GM23338 (cell line): ENCODE measurements around the gene FKBP5. TPM values are rescaled to one million over a fixed set of nuclear protein-coding genes. Genes with fewer than 3 reads are reported as not detected.

ENCODE experiments used
- ATAC-seq: fragments of 200-7000 bp; cut with Tn5 transposase; 3 replicates; pipeline ENCODE4 v1.9.1; 2020
- DNase-seq: peaks from one replicate; pipeline ENCODE4 v3.0.0-alpha.2; 2015; ENCODE audit warnings: low spot score
- H2AFZ ChIP-seq: fragments of 200-600 bp; sonication (generic); 2 replicates; pipeline ENCODE4 v1.8.0; 2016; ENCODE audit warnings: antibody characterized with exemption, mild to moderate bottlenecking, moderate library complexity
- H3F3A ChIP-seq: fragments of 200-600 bp; sonication (generic); replicated peaks from 2 replicates; pipeline ENCODE4 v1.8.0; 2017; ENCODE audit warnings: antibody characterized with exemption, mixed run types, low read depth
- H3K27ac ChIP-seq: fragments of 200-600 bp; sonication (generic); 2 replicates; pipeline ENCODE4 v1.6.1; 2016; ENCODE audit warnings: low read depth
- H3K27me3 ChIP-seq: fragments of 200-600 bp; sonication (generic); 2 replicates; pipeline ENCODE4 v1.8.0; 2016; ENCODE audit warnings: mild to moderate bottlenecking, mixed run types, moderate library complexity; ENCODE audit not compliant: insufficient read depth
- H3K36me3 ChIP-seq: fragments of 200-600 bp; sonication (generic); 2 replicates; pipeline ENCODE4 v1.8.0; 2016; ENCODE audit warnings: mild to moderate bottlenecking; ENCODE audit not compliant: insufficient read depth
- H3K4me1 ChIP-seq: fragments of 200-600 bp; sonication (generic); 2 replicates; pipeline ENCODE4 v1.8.0; 2016; ENCODE audit warnings: mild to moderate bottlenecking, moderate library complexity; ENCODE audit not compliant: insufficient read depth
- H3K4me2 ChIP-seq: fragments of 200-600 bp; sonication (generic); 2 replicates; pipeline ENCODE4 v1.7.1; 2017; ENCODE audit warnings: mixed run types
- H3K4me3 ChIP-seq: fragments of 200-600 bp; sonication (generic); 2 replicates; pipeline ENCODE4 v1.6.1; 2016; ENCODE audit warnings: mixed run types
- H3K79me2 ChIP-seq: fragments of 200-600 bp; sonication (generic); replicated peaks from 2 replicates; pipeline ENCODE4 v1.8.0; 2017; ENCODE audit warnings: mild to moderate bottlenecking; ENCODE audit not compliant: insufficient read depth
- H3K9me2 ChIP-seq: fragments of 200-600 bp; sonication (generic); 2 replicates; pipeline ENCODE4 v1.8.0; 2017; ENCODE audit not compliant: insufficient read depth
- H4K20me1 ChIP-seq: fragments of 200-600 bp; sonication (generic); replicated peaks from 2 replicates; pipeline ENCODE4 v1.8.0; 2017; ENCODE audit warnings: mild to moderate bottlenecking; ENCODE audit not compliant: insufficient read depth
- H3K27ac Mint-ChIP-seq: 2 replicates; pipeline ENCODE4 v1.8.0; 2020; ENCODE audit warnings: inconsistent platforms, mild to moderate bottlenecking, moderate library complexity, mixed read lengths
- H3K27me3 Mint-ChIP-seq: 3 replicates; pipeline ENCODE4 v1.8.0; 2022; ENCODE audit warnings: low read depth, mild to moderate bottlenecking, moderate library complexity, mixed read lengths, inconsistent platforms; ENCODE audit not compliant: insufficient read depth, poor library complexity
- H3K36me3 Mint-ChIP-seq: 3 replicates; pipeline ENCODE4 v1.8.0; 2021; ENCODE audit warnings: low read depth, mild to moderate bottlenecking, inconsistent platforms, moderate library complexity, mixed read lengths
- H3K4me1 Mint-ChIP-seq: 3 replicates; pipeline ENCODE4 v1.8.0; 2020; ENCODE audit warnings: mild to moderate bottlenecking, inconsistent platforms, mixed read lengths
- H3K4me3 Mint-ChIP-seq: 3 replicates; pipeline ENCODE4 v1.8.0; 2021; ENCODE audit warnings: moderate library complexity, mild to moderate bottlenecking, inconsistent platforms, mixed read lengths
- H3K9me3 Mint-ChIP-seq: 3 replicates; pipeline ENCODE4 v1.8.0; 2020; ENCODE audit warnings: moderate library complexity, mild to moderate bottlenecking, inconsistent platforms, mixed read lengths
- CREB1 ChIP-seq: fragments of 250-450 bp; sonication (Bioruptor Pico); IDR thresholded peaks from 2 replicates; pipeline ENCODE4 v1.5.0; 2020; ENCODE audit warnings: low read depth, mild to moderate bottlenecking, moderate library complexity
- CTCF ChIP-seq, 2 experiments: fragments of 200-600 bp in 1 of 2; sonication (generic) in 1 of 2; conservative IDR thresholded peaks; 2 replicates each; pipeline versions ENCODE4 v1.5.1 to v1.6.1; 2016 to 2017; ENCODE audit warnings: antibody characterized with exemption in 2 of 2, low read depth in 2 of 2, mild to moderate bottlenecking in 2 of 2, moderate library complexity in 1 of 2
- EZH2 ChIP-seq: fragments of 200-600 bp; sonication (generic); IDR thresholded peaks from one replicate; pipeline ENCODE4 v1.8.0; 2017; ENCODE audit warnings: antibody characterized with exemption, mild to moderate bottlenecking, low read depth; ENCODE audit not compliant: unreplicated experiment
- EZH2phosphoT487 ChIP-seq: fragments of 200-600 bp; sonication (generic); IDR thresholded peaks from one replicate; pipeline ENCODE4 v1.8.1; 2018; ENCODE audit warnings: antibody characterized with exemption; ENCODE audit not compliant: unreplicated experiment
- JUNB ChIP-seq: IDR thresholded peaks from one replicate; pipeline ENCODE4 v1.6.1; 2016; ENCODE audit warnings: antibody characterized with exemption; ENCODE audit not compliant: unreplicated experiment
- NANOG ChIP-seq: IDR thresholded peaks from 2 replicates; pipeline ENCODE4 v1.6.1; 2016; ENCODE audit warnings: antibody characterized with exemption, borderline replicate concordance
- POLR2AphosphoS5 ChIP-seq: IDR thresholded peaks from 2 replicates; pipeline ENCODE4 v1.6.1; 2016; ENCODE audit warnings: antibody characterized with exemption, low read depth
- STAT1 ChIP-seq: IDR thresholded peaks from one replicate; pipeline ENCODE4 v1.6.1; 2016; ENCODE audit warnings: antibody characterized with exemption; ENCODE audit not compliant: unreplicated experiment
- ZNF114 ChIP-seq: fragments of 250-450 bp; sonication (Bioruptor Pico); IDR thresholded peaks from 2 replicates; pipeline ENCODE4 v1.5.0; 2020; ENCODE audit warnings: mild to moderate bottlenecking, moderate library complexity
- ZNF331 ChIP-seq: fragments of 250-450 bp; sonication (Bioruptor Pico); IDR thresholded peaks from 2 replicates; pipeline ENCODE4 v1.5.0; 2020; ENCODE audit warnings: low read depth, mild to moderate bottlenecking, moderate library complexity
- polyA plus RNA-seq: library from polyadenylated mRNA; unstranded; fragments of >200 nt; fragmentation: Nextera tagmentation; extraction: Ambion mirVana; gene quantifications from 2 replicates; pipeline ENCODE4 v1.2.1, GENCODE V29; 2016
- total RNA-seq: library from RNA; depleted of rRNA; stranded (reverse); fragments of >200 nt; shearing (Covaris generic); gene quantifications from 2 replicates; pipeline ENCODE4 v1.2.3, GENCODE V29; 2014
- TF ChIP-seq, protein P1 (sequence below): IDR thresholded peaks from one replicate; pipeline ENCODE4 v1.6.1; 2018; ENCODE audit warnings: antibody characterized with exemption; ENCODE audit not compliant: unreplicated experiment
- TF ChIP-seq, protein P2 (sequence below): IDR thresholded peaks from 2 replicates; pipeline ENCODE4 v1.6.1; 2016; ENCODE audit warnings: antibody characterized with exemption
- TF ChIP-seq, protein P3 (sequence below): fragments of 250-450 bp; sonication (Bioruptor Pico); IDR thresholded peaks from 2 replicates; pipeline ENCODE4 v1.5.0; 2020; ENCODE audit warnings: mild to moderate bottlenecking, moderate library complexity

Gene FKBP5
- total and polyA plus RNA-seq, 2 experiments from 2014 or later: 19.8 to 28.6 TPM

GRCh38 chr6:35626401-35626800, 62.3 kb downstream of the FKBP5 start:
- Histone ChIP-seq H2AFZ (no peak overlapping the region), H3K79me2 (no peaks in the 10 kb centered on the region), H3K9me2 (no peaks in the 10 kb centered on the region), H3K27me3 (no peaks in the 10 kb centered on the region), H3F3A (no peaks in the 10 kb centered on the region), H3K4me3 (no peak overlapping the region), H3K4me1 (no peaks in the 10 kb centered on the region; the same call in 1 of the 2 replicates), H3K36me3 (no peaks in the 10 kb centered on the region), H3K27ac (no peak overlapping the region), H3K4me2 (no peak overlapping the region), H4K20me1 (no peaks in the 10 kb centered on the region)
- Mint-ChIP-seq H3K27me3 (no peaks in the 10 kb centered on the region), H3K36me3 (no peaks in the 10 kb centered on the region), H3K27ac (no peak overlapping the region), H3K9me3 (no peaks in the 10 kb centered on the region), H3K4me3 (no peak overlapping the region), H3K4me1 (no peaks in the 10 kb centered on the region)
- ATAC-seq: no peak
- TF ChIP-seq, protein P1, sequence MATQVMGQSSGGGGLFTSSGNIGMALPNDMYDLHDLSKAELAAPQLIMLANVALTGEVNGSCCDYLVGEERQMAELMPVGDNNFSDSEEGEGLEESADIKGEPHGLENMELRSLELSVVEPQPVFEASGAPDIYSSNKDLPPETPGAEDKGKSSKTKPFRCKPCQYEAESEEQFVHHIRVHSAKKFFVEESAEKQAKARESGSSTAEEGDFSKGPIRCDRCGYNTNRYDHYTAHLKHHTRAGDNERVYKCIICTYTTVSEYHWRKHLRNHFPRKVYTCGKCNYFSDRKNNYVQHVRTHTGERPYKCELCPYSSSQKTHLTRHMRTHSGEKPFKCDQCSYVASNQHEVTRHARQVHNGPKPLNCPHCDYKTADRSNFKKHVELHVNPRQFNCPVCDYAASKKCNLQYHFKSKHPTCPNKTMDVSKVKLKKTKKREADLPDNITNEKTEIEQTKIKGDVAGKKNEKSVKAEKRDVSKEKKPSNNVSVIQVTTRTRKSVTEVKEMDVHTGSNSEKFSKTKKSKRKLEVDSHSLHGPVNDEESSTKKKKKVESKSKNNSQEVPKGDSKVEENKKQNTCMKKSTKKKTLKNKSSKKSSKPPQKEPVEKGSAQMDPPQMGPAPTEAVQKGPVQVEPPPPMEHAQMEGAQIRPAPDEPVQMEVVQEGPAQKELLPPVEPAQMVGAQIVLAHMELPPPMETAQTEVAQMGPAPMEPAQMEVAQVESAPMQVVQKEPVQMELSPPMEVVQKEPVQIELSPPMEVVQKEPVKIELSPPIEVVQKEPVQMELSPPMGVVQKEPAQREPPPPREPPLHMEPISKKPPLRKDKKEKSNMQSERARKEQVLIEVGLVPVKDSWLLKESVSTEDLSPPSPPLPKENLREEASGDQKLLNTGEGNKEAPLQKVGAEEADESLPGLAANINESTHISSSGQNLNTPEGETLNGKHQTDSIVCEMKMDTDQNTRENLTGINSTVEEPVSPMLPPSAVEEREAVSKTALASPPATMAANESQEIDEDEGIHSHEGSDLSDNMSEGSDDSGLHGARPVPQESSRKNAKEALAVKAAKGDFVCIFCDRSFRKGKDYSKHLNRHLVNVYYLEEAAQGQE: no peak
- TF ChIP-seq ZNF114 (CRISPR knock-in tag) (no peak), CREB1 (no peak), ZNF331 (CRISPR knock-in tag) (no peak), CTCF (conservative IDR thresholded peaks at IDR 0.05; ENCODE audit: low read depth in 2 of 2) (no peak), POLR2AphosphoS5 (no peak), NANOG (no peak), EZH2phosphoT487 (no peak), STAT1 (no peak), JUNB (no peak), EZH2 (no peak)
- TF ChIP-seq, protein P2, sequence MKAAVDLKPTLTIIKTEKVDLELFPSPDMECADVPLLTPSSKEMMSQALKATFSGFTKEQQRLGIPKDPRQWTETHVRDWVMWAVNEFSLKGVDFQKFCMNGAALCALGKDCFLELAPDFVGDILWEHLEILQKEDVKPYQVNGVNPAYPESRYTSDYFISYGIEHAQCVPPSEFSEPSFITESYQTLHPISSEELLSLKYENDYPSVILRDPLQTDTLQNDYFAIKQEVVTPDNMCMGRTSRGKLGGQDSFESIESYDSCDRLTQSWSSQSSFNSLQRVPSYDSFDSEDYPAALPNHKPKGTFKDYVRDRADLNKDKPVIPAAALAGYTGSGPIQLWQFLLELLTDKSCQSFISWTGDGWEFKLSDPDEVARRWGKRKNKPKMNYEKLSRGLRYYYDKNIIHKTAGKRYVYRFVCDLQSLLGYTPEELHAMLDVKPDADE: no peak
- TF ChIP-seq, protein P3, sequence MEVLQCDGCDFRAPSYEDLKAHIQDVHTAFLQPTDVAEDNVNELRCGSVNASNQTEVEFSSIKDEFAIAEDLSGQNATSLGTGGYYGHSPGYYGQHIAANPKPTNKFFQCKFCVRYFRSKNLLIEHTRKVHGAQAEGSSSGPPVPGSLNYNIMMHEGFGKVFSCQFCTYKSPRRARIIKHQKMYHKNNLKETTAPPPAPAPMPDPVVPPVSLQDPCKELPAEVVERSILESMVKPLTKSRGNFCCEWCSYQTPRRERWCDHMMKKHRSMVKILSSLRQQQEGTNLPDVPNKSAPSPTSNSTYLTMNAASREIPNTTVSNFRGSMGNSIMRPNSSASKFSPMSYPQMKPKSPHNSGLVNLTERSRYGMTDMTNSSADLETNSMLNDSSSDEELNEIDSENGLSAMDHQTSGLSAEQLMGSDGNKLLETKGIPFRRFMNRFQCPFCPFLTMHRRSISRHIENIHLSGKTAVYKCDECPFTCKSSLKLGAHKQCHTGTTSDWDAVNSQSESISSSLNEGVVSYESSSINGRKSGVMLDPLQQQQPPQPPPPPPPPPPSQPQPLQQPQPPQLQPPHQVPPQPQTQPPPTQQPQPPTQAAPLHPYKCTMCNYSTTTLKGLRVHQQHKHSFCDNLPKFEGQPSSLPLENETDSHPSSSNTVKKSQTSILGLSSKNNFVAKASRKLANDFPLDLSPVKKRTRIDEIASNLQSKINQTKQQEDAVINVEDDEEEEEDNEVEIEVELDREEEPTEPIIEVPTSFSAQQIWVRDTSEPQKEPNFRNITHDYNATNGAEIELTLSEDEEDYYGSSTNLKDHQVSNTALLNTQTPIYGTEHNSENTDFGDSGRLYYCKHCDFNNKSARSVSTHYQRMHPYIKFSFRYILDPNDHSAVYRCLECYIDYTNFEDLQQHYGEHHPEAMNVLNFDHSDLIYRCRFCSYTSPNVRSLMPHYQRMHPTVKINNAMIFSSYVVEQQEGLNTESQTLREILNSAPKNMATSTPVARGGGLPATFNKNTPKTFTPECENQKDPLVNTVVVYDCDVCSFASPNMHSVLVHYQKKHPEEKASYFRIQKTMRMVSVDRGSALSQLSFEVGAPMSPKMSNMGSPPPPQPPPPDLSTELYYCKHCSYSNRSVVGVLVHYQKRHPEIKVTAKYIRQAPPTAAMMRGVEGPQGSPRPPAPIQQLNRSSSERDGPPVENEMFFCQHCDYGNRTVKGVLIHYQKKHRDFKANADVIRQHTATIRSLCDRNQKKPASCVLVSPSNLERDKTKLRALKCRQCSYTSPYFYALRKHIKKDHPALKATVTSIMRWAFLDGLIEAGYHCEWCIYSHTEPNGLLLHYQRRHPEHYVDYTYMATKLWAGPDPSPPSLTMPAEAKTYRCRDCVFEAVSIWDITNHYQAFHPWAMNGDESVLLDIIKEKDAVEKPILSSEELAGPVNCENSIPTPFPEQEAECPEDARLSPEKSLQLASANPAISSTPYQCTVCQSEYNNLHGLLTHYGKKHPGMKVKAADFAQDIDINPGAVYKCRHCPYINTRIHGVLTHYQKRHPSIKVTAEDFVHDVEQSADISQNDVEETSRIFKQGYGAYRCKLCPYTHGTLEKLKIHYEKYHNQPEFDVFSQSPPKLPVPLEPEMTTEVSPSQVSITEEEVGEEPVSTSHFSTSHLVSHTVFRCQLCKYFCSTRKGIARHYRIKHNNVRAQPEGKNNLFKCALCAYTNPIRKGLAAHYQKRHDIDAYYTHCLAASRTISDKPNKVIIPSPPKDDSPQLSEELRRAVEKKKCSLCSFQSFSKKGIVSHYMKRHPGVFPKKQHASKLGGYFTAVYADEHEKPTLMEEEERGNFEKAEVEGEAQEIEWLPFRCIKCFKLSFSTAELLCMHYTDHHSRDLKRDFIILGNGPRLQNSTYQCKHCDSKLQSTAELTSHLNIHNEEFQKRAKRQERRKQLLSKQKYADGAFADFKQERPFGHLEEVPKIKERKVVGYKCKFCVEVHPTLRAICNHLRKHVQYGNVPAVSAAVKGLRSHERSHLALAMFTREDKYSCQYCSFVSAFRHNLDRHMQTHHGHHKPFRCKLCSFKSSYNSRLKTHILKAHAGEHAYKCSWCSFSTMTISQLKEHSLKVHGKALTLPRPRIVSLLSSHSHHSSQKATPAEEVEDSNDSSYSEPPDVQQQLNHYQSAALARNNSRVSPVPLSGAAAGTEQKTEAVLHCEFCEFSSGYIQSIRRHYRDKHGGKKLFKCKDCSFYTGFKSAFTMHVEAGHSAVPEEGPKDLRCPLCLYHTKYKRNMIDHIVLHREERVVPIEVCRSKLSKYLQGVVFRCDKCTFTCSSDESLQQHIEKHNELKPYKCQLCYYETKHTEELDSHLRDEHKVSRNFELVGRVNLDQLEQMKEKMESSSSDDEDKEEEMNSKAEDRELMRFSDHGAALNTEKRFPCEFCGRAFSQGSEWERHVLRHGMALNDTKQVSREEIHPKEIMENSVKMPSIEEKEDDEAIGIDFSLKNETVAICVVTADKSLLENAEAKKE (CRISPR knock-in tag): no peak
- no peak for DNase-seq
